ENCODE data around the gene RASSF1.

RASSF1 gene

DNA sequence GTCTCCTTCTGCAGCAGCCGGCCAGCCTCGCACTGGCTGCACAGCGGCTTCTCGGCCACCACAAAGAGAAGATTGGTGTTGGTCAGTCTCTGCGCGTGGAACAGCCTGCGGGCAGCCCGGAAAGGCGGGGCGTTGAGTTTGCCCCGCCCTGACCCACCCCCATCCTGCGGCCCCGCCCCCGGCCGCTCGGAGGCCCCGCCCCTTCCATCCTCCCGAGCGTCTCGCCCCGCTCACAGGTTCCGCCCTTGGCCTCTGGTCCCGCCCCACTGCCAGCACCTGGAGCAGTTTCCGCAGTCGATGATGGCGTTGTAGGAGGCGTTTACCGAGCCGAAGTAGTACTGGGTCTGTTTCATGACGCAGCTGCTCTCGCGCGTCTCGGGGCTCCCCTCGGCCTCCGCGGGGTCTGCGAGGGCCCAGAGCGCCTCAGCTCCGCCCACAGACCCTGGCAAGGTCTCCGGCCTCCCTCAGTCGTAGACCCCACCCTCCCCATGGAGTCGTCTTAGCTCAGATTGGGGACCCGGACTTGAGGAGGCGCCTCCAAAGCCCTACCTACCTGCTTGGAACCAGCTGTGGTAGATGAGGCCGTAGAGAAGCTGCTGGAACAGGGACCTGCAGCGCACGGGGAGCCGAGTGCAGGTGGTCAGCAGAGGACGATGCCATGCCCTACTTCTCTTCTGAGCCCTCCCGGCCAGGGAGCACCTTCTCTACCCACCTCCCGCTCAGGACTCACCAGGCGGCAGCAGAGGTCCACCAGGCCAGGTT lies 24.6 kb upstream of the RASSF1 start:
- DNase-seq (ENCODE audit: low read depth in 2 of 2): peak; percentile 90

DNA sequence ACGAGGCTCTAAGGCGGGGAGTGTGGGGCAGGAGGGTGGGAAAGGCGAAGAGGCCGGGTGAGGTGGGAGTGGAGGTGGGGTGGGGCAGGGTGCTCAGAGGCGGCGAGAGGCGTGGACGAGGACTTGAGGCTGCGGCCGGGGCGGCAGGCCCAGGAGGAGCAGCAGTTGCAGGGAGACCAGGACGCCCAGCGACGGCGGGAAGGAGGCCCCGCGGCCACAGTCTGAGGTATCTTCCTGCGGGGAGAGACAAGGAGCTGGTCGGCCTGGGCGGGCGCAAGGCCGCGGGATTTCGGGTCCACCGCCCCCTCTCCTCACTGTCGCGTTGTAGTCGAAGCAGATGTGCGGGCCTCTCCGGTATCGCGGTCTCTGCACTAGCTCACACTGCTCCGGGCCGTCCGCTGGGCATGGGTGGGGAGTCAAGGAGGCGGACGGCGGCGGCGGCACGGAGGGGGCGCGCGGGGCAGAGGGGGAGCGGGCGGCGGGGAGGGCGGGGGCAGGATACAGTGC lies 24.0 kb upstream of the RASSF1 start:
- DNase-seq (ENCODE audit: low read depth in 2 of 2): no peak

GRCh38 chr3:50359760-50360110 lies 19.1 kb upstream of the RASSF1 start:
- DNase-seq (ENCODE audit: low read depth in 2 of 2): no peak

- peak; percentile 85 to 90 for DNase-seq (ENCODE audit: low read depth in 2 of 2)
Measured at GRCh38 chr3:50358911-50359759, 18.5 kb upstream of the RASSF1 start, which contains the start of gene TMEM115. Gene TMEM115, minus strand, starts transcription at chr3:50359521. Its CDS starts 458 bp downstream, at chr3:50359063.

- DNase-seq (ENCODE audit: low read depth in 2 of 2): no peak
Measured at GRCh38 chr3:50358355-50358910, 17.8 kb upstream of the RASSF1 start.

DNA sequence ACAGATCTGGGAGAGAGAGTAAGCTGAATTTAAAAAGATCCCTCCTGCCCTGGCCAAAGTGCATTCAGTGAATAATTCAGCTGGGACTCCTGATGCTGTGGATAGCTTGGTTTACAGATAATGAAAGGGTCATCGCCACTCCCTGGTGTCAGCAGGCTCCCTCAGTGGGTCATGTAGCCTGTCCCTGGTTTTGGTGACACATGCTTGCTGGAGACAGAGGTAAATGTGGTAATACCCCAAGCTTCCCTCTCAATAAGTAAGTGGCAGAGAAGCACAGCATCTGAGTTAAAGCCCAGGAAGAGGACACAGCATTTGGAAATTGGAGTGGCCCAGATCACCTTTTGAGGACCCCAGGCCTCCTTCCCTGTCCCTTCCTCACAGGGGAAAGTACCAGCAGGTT lies 16.8 kb upstream of the RASSF1 start:
- no peak for DNase-seq (ENCODE audit: low read depth in 2 of 2)

GRCh38 chr3:50356553-50356952 lies 15.9 kb upstream of the RASSF1 start:
- DNase-seq (ENCODE audit: low read depth in 2 of 2): no peak

DNA sequence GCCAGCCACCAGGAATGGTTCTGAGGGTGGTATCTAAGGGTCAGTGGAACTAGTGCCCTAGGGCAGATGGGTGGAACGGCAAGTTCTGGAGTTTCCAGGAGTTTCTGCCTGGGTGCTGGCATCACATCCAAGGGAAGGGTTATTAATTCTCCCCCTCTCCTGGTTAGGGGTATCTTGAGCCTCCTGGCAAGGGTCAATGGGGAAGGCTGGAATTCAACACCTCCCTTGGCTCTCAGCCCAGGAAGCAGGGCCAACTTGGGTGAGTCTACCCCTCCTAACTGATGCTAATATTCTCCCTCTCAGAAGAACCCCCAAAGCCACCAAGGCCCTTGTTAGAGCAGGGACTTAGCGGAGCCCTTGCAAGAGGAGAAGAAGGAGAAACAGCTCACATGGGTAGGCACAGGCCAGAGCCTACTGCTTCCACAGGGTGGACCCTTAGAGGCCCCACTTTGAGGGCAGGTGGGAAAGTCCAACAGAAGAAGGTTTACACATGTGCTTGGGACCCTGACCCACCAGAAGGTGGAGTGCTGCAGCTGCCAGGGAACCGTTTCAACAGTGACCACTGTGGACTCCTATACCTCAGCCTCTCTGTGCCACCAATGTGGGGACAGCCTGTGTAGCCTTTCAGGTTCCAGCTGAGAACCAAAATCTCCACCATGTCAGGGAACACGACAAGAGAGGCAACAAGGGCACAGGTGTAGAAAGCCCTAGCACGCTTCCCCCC lies 15.4 kb upstream of the RASSF1 start:
- no peak for DNase-seq (ENCODE audit: low read depth in 2 of 2)

DNA sequence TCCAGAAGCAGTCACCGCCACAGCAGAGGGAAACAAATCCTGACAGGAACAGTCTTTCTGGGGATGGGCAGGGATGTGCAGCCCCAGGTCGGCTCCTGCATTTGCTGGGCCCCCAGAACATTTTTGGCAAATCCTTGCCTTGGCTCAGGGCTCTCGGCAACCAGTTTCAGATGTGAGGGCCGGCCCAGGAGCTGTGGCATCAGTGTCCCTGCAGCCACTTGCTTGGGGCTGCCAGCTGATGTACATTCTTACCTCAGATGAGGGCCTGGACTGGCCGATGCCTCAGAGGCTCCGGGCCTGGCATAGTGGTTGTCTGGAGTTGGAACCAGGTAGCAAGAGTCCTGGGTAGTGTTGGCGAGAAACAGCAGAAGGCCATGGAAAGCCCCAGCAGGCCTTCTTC lies 14.2 kb upstream of the RASSF1 start:
- no peak for DNase-seq (ENCODE audit: low read depth in 2 of 2)

DNA sequence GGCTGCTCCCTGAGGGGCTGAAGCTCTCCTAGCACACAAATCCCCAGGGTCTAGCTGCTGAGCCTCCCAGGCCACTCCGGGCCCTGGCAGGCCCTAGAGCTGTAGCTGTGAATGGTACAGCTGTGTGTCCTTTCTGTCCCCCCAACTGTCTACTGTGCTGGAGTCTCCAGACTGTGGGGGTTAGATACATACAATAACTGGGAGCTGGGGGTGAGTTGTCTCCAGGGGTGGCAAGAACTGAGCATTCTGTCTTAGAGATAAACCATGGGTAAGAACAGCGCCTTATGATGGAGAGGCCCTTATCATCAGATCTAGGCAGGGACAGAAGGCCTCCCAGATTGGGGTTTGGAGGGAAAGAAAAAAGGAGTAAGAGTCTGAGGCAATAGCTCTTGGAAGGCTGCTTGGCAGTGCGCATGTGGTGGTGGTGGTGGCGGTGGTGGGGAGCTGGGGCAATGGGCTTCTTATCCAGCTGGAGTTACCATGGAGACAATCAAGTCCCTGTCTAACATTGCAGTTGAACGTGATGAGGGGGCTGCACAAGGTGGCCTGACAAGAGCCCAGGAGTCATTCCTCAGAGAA lies 13.6 kb upstream of the RASSF1 start:
- no peak for DNase-seq (ENCODE audit: low read depth in 2 of 2)

- DNase-seq (ENCODE audit: low read depth in 2 of 2): no peak
Measured at GRCh38 chr3:50353245-50354004, 12.8 kb upstream of the RASSF1 start.

DNA sequence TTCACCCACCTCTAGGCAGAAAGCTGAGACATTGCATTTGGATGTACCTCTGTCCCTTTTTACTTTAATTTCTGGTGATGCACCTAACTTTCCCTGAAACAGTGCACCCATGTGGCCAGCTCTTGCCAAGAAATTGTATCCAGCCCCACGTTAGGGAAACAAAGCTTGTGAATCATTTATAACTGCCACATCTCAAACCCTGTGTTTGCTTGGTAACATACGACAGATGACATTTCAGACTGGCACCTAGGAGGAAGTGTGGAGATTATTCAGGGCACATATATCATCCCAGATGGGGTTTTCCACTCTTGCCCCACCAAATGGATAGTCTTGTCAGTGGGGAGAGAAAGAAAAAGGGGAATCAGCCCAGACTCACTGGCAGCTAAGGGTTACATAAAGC lies 12.1 kb upstream of the RASSF1 start:
- no peak for DNase-seq (ENCODE audit: low read depth in 2 of 2)

DNA sequence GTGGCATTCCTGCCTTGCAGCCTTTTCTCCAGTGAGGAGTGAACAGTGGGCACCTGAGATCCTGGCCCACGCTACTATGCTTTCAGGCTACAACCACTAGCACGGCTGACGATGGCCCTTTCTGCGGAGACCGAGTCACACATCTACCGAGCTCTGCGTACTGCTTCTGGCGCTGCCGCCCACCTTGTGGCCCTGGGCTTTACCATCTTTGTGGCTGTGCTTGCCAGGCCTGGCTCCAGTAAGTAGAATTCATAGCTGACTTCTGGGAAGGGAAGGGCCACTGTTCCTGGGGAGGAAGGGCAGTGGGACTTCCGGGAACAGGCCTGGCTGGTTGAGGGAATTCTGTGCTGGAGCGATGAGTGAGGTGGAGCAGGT lies 10.7 kb upstream of the RASSF1 start:
- DNase-seq (ENCODE audit: low read depth in 2 of 2): no peak

GRCh38 chr3:50350527-50351322 lies 10.1 kb upstream of the RASSF1 start, which contains the start of the genes CYB561D2 and NPRL2:
Gene CYB561D2, plus strand, starts transcription at chr3:50350862. Its CDS starts 572 bp downstream, at chr3:50351434.
Gene NPRL2, minus strand, starts transcription at chr3:50350775. Its CDS starts 123 bp downstream, at chr3:50350652.
- DNase-seq (ENCODE audit: low read depth in 2 of 2): peak; percentile 99

DNA sequence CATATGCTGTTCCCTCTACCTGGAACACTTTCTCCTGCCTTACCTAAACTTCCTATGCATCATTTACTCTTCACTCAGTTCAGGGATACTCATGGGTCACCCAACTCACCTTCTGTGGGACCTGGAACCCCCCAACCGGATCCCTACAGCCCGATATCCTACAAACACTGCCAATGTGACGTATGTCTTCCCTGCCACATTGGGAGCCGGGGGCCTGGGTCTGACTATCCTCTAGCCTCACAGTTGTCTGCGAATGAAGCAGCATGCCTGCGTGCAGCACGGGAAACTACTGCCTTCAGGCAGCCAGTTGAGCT lies 9.5 kb upstream of the RASSF1 start:
- no peak for DNase-seq (ENCODE audit: low read depth in 2 of 2)

DNA sequence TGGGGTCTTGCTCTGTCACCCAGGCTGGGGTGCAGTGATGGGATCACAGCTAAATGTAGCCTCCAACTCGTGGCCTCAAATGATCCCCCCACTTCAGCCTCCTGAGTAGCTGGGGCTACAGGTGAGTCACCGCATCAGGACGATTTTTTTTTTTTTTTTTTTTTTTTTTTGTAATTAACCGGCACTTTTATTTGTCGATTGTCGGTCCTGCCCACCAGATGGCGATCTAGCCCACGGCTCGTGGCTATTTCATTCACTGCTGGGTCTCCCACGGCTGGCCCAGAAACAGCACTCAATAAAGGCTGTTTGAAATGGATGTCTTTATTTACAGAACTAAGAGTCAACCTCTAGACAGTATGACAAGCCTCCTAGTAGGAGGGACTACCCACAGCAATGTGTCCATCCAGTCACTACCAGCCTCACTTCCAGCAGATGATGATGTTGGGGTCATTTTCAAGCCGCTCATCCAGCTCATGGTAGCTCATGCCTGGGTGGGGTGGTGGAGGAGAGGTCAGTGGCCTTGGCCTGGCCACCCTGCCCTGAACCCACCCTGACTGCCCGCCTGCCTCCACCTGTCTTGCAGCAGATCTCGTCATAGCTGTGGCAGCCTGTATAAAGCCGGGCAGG lies 6.7 kb upstream of the RASSF1 start:
- DNase-seq (ENCODE audit: low read depth in 2 of 2): peak; percentile 53 to 56

GRCh38 chr3:50345586-50346234 lies 5.1 kb upstream of the RASSF1 start, which contains the start of gene ZMYND10:
Gene ZMYND10, minus strand, starts transcription at chr3:50345732. Its CDS starts 153 bp downstream, at chr3:50345579.
- DNase-seq (ENCODE audit: low read depth in 2 of 2): peak; percentile 66 to 68

GRCh38 chr3:50345008-50345407 lies 4.4 kb upstream of the RASSF1 start:
- no peak for DNase-seq (ENCODE audit: low read depth in 2 of 2)

Measured in stimulated activated CD8-positive, alpha-beta memory T cell treated with anti-CD3 and anti-CD28 coated beads, Interleukin-2, amount 100 ng/mL, for 48 hours (primary cell).